Ramos (cell line): Measurements from ENCODE around the gene SULT1C4.

Source experiments
- in situ Hi-C: fragments of 300-500 bp; cut with MboI; formaldehyde crosslinking; loops from one replicate; pipeline ENCODE4 v1.14.3; 2022; ENCODE audit warnings: low sequenced_read_pairs; ENCODE audit not compliant: unreplicated experiment

The SULT1C4 gene

GRCh38 chr2:108369153-108369552, 8.6 kb upstream of the SULT1C4 start:
- in situ Hi-C loops = no loop called here

DNA sequence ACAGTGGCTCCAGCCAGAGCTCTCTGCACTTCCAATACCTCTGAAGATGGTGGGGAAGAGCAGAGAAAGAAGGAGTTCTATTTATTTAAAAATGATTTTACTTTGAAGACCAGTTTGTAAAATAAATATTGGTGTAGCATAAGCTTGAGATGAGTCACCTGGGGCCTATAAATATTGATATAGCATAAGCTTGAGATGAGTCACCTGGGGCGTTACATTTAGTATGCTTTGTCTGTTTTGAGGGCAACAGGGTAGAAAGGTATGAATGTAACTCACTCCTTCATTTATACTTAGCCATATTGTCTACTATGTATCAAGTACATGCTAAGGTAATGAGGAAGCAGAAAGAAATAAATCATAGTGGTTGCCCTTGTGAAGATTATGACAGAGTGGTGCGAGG, 7.7 kb upstream of the SULT1C4 start:
- in situ Hi-C loops = no loop called here

- in situ Hi-C loops = no loop called here
Observed at GRCh38 chr2:108376774-108377173, 980 bp upstream of the SULT1C4 start.

DNA sequence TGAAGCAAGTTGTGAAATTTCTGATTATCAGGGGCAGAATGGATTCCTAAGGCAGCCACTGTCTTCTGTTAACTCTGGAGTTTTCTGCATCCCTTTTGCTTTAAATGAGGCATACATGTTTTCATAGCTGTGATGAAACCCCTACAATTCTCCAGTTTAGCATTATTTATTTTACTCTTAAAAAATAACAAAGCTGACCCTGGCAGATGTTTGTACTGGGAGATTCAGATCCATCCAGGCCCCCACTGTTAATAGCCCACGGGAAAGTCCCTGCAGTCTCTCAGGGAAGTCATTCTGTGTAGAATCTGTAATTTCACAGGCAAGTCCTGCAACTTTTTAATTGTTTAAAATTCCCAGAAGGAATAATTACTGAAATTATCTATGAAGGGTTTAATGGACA, 353 bp upstream of the SULT1C4 start:
- in situ Hi-C loops = no loop called here

GRCh38 chr2:108378851-108379250, 1.1 kb downstream of the SULT1C4 start:
- in situ Hi-C loops = no loop called here

DNA sequence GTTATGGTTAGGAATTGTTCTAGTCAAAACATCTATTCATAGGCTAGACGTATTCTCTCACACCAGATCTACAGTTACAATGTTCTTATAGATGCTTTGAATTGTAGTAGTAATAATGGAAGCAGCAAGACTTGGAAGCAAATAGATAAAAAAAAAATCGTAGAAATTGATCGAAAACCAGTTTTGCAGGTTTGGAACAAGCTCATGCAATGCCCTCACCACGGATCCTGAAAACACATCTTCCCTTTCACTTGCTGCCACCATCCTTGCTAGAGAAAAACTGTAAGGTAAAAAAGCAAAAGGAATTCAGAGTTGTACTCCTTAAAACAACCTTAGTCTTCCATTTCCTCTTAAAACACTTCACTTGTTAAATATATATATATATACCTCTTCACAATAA, 4.4 kb downstream of the SULT1C4 start:
- in situ Hi-C loops = no loop called here

GRCh38 chr2:108383146-108383830, 5.5 kb downstream of the SULT1C4 start:
- in situ Hi-C loops = no loop called here

DNA sequence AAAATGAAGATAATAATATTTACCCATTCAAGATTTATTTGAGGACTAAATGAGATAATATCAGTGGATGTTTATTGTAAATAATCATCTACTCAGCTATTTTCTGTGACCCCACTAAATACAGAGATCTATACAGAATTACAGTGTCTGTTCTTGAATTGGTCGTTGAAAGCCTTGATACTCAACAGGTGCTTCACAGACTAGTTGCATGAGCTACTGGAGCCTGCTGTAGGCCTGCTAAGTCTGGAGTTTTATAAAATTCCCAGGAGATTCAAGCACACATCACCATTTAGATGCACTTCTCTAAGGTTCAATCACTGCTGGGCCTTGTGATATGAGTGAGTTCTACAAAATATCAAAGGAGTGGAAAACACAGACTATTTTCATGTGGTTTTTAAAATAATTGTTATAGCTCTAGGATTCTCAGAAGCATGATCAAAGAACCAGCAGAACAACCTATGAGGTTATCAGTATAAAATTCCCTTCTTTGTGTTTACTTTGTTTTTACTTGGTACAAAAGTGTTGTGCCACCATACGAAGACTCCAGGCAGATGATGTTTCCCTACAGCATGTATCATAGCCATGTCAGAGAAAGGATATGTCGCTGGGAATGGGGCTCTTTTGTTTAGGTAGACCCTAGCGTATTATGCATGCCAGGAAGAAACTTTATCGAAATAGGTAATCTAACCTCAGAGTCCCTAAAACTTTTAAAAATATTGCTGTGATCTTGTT, 7.1 kb downstream of the SULT1C4 start:
- in situ Hi-C loops = no loop called here

GRCh38 chr2:108385411-108386071, 7.8 kb downstream of the SULT1C4 start:
- in situ Hi-C loops = no loop called here

GRCh38 chr2:108388045-108388444, 10.3 kb downstream of the SULT1C4 start:
- in situ Hi-C loops = no loop called here

DNA sequence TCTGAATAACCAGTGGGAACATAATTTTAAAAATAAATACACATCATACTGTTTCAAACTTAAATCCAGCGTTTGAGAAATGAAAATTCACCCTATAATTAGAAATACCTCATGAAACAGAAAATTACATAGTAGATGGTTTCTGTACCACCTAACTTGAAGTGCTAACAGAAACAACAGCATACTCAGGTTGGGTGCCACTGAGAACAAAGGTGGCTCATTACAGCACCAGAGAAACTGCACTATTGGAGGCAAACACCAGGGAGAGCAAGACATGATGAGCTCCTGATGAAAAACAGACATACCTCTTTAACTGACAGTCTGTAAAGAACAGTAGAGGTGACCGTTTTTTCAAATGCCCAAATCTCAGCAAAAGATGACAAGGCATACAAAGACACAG, 12.6 kb downstream of the SULT1C4 start:
- in situ Hi-C loops = no loop called here

- in situ Hi-C loops = no loop called here
Observed at GRCh38 chr2:108392029-108392428, 14.3 kb downstream of the SULT1C4 start.

GRCh38 chr2:108393197-108393596, 15.4 kb downstream of the SULT1C4 start:
- in situ Hi-C loops = no loop called here

DNA sequence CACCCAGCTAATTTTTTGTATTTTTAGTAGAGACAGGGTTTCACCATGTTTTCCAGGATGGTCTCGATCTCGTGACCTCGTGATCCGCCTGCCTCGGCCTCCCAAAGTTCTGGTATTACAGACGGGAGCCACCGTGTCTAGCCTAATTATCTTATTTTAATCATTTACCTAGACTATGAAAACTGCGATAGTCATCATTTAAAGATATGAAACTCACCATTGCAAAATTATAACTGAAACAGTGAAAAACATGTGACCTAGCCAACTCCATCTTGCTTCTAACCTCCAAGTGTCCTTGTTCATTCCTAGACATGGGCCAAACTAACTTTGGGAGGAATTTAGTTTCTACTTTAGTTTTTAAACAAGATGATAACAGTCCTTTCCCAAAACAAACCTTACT, 17.4 kb downstream of the SULT1C4 start:
- in situ Hi-C loops = no loop called here

- in situ Hi-C loops = no loop called here
Observed at GRCh38 chr2:108396845-108397244, 19.1 kb downstream of the SULT1C4 start.

DNA sequence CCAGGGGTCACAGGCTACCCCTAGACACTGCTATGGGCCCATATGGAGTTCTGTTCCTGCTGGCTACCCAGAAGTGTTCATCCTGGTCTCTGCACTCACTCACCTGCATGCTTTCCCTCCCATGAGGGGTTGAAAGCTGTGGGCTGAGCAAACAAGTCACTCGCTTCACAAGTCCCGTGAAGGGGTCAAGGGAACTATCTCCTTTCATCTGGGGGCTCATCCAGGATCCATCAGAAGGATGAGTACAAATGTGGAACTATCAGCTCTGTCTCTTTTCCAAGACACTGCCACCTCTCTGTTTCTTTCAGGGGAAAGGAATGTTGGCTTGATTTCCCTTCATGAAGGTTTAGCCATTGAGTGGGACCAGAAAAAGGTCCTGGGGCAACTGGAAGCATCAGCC, 21.7 kb downstream of the SULT1C4 start:
- in situ Hi-C loops = no loop called here

DNA sequence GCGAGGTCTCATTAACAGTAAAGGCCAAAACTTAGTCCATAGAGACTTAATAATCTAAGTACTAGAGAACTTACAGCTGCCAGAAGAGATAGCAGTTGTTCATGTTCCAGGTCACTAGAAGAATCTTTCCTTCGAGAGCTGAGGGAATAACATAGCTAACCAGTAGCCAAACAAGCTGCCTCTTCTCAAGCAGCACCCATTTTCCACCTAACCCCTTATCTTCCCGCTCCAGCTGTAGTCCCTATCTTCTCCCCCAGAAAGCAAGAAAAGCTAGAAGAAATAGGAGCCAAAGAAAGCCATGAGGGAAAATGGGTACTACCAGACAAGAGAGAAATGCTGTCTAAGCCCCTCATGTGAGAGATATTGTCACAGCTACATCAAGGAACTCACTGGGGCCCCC, 24.0 kb downstream of the SULT1C4 start:
- in situ Hi-C loops = no loop called here

GRCh38 chr2:108403494-108403893, 25.7 kb downstream of the SULT1C4 start:
- in situ Hi-C loops = no loop called here

- in situ Hi-C loops = no loop called here
Observed at GRCh38 chr2:108404784-108405397, 27.1 kb downstream of the SULT1C4 start.

- in situ Hi-C loops = no loop called here
Observed at GRCh38 chr2:108407864-108408729, 30.3 kb downstream of the SULT1C4 start.
